ENCODE results near the gene CFAP210. TPM values are rescaled to one million over a fixed set of nuclear protein-coding genes. Genes with fewer than 3 reads are reported as not detected.

The CFAP210 gene
- total and polyA plus RNA-seq, 9 of the 15 experiments (the other 6 are each of a cell fraction or from before 2014, with no cell fraction given): 0.75 to 3.6 (median 1.3) TPM

DNA sequence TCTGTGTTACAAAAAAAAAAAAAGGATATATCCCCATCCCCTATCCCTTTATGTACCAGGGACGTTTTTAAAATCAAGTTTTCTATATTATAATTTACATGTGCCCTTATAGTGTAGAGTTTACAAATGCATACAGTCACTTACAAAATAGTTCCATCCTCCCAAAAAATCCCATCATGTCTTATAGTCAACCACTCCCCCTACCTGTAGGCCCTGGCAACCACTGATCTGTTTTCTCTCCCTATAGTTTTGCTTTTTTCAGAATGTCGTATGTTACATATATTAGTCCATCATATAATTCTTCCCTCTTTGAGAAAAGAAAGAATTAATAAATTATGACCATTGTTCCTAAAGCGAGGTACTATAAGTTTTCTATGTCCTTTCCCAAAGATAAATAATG, 17.8 kb downstream of the CFAP210 start:
- no TSS peak for BruUV-seq (replicated peaks)
- H3K27me3 ChIP-seq (ENCODE audit: control insufficient read depth in 2 of 2, insufficient read depth in 2 of 2, low read length in 2 of 2): no peaks in the 10 kb centered on the region
- H2AFZ ChIP-seq (ENCODE audit: low read depth, low read length): 0 out of 2 replicates have a peak overlapping the region, but pooled peaks have one; percentile 25
- no peak overlapping the region for H3K4me3 ChIP-seq
- peaks cover 0 to under 1% of the 10 kb centered on the region in 2 experiments; a peak in 2 of 5 replicates for H3K4me1 ChIP-seq (replicated peaks in 1 of 2; ENCODE audit: control insufficient read depth in 2 of 2, insufficient read depth in 2 of 2, low read length in 2 of 2)
- ChIA-PET CTCF (ENCODE audit: low intra/inter-chr PET ratio) (no interaction called here), POLR2A (no interaction called here)
- no peaks in the 10 kb centered on the region for H4K20me1 ChIP-seq (replicated peaks; ENCODE audit: control insufficient read depth, insufficient read depth, low read length)
- no peaks in the 10 kb centered on the region for H3K79me2 ChIP-seq (ENCODE audit: control insufficient read depth, insufficient read depth, low read length)
- 35% methylated on average over 3 of the region's 3 CpGs for WGBS (ENCODE audit: insufficient coverage, low coverage, missing lambda C conversion rate)
- H3K9me1 ChIP-seq (ENCODE audit: control insufficient read depth, insufficient read depth, low read length): no peaks in the 10 kb centered on the region
- H3K9ac ChIP-seq (ENCODE audit: insufficient read depth in 1 of 2, low read depth in 2 of 2, low read length in 2 of 2): no peak overlapping the region
- in situ Hi-C loops (cut with MboI) (no loop called here), intact Hi-C loops (cut with micrococcal nuclease) (no loop called here)
- no peaks in the 10 kb centered on the region for H3K36me3 ChIP-seq (ENCODE audit: control insufficient read depth, insufficient read depth, low read length)
- no peak overlapping the region for H3K4me2 ChIP-seq (ENCODE audit: insufficient read depth, low read length)
- ATAC-seq: no peak
- FAIRE-seq: no peak
- no peaks in the 10 kb centered on the region for H3K9me3 ChIP-seq (replicated peaks; ENCODE audit: control insufficient read depth, insufficient read depth, low read depth, low read length)
- no peak for DNase-seq (ENCODE audit: extremely low read depth in 1 of 4, low spot score in 3 of 4)
- no peak overlapping the region for H3K27ac ChIP-seq (ENCODE audit: extremely low read depth, low read depth, low read length)
- no peak for TF ChIP-seq CBX5 (IDR thresholded peaks at IDR 0.05; ENCODE audit: borderline replicate concordance, low read depth)
- TF ChIP-seq SIX5 (IDR thresholded peaks at IDR 0.05; ENCODE audit: borderline replicate concordance in 1 of 2, insufficient read depth in 1 of 2, low read depth in 1 of 2, low read length in 2 of 2): no peak
- no peak for TF ChIP-seq ZNF282 (CRISPR knock-in tag; IDR thresholded peaks at IDR 0.05)
- no peak for TF ChIP-seq ZNF124 (CRISPR knock-in tag; IDR thresholded peaks at IDR 0.05)
- TF ChIP-seq RBM22 (IDR thresholded peaks at IDR 0.05; ENCODE audit: low read depth, low read length, poor library complexity, severe bottlenecking): no peak
- TF ChIP-seq, protein P1, sequence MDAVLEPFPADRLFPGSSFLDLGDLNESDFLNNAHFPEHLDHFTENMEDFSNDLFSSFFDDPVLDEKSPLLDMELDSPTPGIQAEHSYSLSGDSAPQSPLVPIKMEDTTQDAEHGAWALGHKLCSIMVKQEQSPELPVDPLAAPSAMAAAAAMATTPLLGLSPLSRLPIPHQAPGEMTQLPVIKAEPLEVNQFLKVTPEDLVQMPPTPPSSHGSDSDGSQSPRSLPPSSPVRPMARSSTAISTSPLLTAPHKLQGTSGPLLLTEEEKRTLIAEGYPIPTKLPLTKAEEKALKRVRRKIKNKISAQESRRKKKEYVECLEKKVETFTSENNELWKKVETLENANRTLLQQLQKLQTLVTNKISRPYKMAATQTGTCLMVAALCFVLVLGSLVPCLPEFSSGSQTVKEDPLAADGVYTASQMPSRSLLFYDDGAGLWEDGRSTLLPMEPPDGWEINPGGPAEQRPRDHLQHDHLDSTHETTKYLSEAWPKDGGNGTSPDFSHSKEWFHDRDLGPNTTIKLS (IDR thresholded peaks at IDR 0.05; ENCODE audit: borderline replicate concordance, low read depth): no peak
- TF ChIP-seq, protein P2, sequence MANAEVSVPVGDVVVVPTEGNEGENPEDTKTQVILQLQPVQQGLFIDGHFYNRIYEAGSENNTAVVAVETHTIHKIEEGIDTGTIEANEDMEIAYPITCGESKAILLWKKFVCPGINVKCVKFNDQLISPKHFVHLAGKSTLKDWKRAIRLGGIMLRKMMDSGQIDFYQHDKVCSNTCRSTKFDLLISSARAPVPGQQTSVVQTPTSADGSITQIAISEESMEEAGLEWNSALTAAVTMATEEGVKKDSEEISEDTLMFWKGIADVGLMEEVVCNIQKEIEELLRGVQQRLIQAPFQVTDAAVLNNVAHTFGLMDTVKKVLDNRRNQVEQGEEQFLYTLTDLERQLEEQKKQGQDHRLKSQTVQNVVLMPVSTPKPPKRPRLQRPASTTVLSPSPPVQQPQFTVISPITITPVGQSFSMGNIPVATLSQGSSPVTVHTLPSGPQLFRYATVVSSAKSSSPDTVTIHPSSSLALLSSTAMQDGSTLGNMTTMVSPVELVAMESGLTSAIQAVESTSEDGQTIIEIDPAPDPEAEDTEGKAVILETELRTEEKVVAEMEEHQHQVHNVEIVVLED (CRISPR knock-in tag; IDR thresholded peaks at IDR 0.05): no peak
- TF ChIP-seq, protein P3, sequence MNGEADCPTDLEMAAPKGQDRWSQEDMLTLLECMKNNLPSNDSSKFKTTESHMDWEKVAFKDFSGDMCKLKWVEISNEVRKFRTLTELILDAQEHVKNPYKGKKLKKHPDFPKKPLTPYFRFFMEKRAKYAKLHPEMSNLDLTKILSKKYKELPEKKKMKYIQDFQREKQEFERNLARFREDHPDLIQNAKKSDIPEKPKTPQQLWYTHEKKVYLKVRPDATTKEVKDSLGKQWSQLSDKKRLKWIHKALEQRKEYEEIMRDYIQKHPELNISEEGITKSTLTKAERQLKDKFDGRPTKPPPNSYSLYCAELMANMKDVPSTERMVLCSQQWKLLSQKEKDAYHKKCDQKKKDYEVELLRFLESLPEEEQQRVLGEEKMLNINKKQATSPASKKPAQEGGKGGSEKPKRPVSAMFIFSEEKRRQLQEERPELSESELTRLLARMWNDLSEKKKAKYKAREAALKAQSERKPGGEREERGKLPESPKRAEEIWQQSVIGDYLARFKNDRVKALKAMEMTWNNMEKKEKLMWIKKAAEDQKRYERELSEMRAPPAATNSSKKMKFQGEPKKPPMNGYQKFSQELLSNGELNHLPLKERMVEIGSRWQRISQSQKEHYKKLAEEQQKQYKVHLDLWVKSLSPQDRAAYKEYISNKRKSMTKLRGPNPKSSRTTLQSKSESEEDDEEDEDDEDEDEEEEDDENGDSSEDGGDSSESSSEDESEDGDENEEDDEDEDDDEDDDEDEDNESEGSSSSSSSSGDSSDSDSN (IDR thresholded peaks at IDR 0.05; ENCODE audit: borderline replicate concordance in 1 of 2, low read depth in 2 of 2, low read length in 2 of 2): no peak
- no peak for TF ChIP-seq PCBP1 (IDR thresholded peaks at IDR 0.05; ENCODE audit: low read depth, low read length, poor library complexity, severe bottlenecking)
- TF ChIP-seq, protein P4, sequence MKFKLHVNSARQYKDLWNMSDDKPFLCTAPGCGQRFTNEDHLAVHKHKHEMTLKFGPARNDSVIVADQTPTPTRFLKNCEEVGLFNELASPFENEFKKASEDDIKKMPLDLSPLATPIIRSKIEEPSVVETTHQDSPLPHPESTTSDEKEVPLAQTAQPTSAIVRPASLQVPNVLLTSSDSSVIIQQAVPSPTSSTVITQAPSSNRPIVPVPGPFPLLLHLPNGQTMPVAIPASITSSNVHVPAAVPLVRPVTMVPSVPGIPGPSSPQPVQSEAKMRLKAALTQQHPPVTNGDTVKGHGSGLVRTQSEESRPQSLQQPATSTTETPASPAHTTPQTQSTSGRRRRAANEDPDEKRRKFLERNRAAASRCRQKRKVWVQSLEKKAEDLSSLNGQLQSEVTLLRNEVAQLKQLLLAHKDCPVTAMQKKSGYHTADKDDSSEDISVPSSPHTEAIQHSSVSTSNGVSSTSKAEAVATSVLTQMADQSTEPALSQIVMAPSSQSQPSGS (CRISPR knock-in tag; IDR thresholded peaks at IDR 0.05): no peak
- TF ChIP-seq, protein P5, sequence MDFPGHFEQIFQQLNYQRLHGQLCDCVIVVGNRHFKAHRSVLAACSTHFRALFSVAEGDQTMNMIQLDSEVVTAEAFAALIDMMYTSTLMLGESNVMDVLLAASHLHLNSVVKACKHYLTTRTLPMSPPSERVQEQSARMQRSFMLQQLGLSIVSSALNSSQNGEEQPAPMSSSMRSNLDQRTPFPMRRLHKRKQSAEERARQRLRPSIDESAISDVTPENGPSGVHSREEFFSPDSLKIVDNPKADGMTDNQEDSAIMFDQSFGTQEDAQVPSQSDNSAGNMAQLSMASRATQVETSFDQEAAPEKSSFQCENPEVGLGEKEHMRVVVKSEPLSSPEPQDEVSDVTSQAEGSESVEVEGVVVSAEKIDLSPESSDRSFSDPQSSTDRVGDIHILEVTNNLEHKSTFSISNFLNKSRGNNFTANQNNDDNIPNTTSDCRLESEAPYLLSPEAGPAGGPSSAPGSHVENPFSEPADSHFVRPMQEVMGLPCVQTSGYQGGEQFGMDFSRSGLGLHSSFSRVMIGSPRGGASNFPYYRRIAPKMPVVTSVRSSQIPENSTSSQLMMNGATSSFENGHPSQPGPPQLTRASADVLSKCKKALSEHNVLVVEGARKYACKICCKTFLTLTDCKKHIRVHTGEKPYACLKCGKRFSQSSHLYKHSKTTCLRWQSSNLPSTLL (IDR thresholded peaks at IDR 0.05): no peak
- no peak for TF ChIP-seq HNRNPUL1 (IDR thresholded peaks at IDR 0.05; ENCODE audit: low read length)
- no peak for TF ChIP-seq TCF7 (IDR thresholded peaks at IDR 0.05; ENCODE audit: borderline replicate concordance)
- TF ChIP-seq ZNF76 (CRISPR knock-in tag; IDR thresholded peaks at IDR 0.05; ENCODE audit: borderline replicate concordance): no peak
